ENCODE data around the gene CCDC102B.

GRCh38 chr18:68797871-68798270 is at the start of gene CCDC102B:
- no peak for TF ChIP-seq CTCF (IDR thresholded peaks at IDR 0.05)
- TF ChIP-seq POLR2A (IDR thresholded peaks at IDR 0.05), result no peak

All from testis (tissue), 2 donors.